Midbrain (tissue), 1 donor: Measurements from ENCODE around the gene SOX2.
"Not testable (repeated sequence)": the region's sequence is repeated elsewhere in the genome, so short reads cannot be mapped to it uniquely, and the experiment has no call there.

Experiments used
- DNase-seq: peaks from one replicate; lab custom pipeline; 2025; lab: John Stamatoyannopoulos, UW

The SOX2 gene

GRCh38 chr3:181757694-181758306 is 46.1 kb downstream of the SOX2 start:
- no peak for DNase-seq

- no peak for DNase-seq
Measured at GRCh38 chr3:181761906-181762305, 50.2 kb downstream of the SOX2 start.

GRCh38 chr3:181764033-181764432 is 52.3 kb downstream of the SOX2 start:
- DNase-seq: not testable (repeated sequence)
